GM19043 (cell line): ENCODE measurements around the gene SMAD2.
"Not testable (repeated sequence)": the region's sequence is repeated elsewhere in the genome, so short reads cannot be mapped to it uniquely, and the experiment has no call there.

ENCODE experiments used
- ATAC-seq: cut with Tn5 transposase; IDR thresholded peaks from one replicate; pipeline ENCODE4 v1.9.1; 2021; ENCODE audit warnings: low read depth; ENCODE audit not compliant: unreplicated experiment

SMAD2 gene

GRCh38 chr18:47858607-47859006 is 71.9 kb downstream of the SMAD2 start:
- no peak for ATAC-seq

GRCh38 chr18:47847635-47848034 is 82.8 kb downstream of the SMAD2 start:
- no peak for ATAC-seq

DNA sequence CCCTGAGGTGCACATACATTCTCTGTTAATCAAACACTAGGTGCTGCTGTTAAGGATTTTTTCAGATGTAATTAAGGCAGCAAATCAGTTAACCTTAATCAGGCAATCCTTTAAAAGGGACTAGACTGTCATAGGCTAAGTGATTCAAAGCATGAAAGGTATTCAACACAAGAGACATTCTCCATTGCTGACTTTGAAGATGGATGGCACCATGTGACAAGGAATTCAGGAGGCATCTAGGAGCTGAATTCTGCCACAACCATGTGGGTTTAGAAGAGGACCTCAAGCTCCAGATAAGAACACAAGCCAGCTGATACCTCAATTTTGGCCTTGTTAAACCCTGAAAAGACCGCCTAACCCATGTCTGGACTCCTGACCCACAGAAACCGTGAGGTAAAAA is 84.0 kb downstream of the SMAD2 start:
- ATAC-seq: no peak

GRCh38 chr18:47844828-47845498 is 85.5 kb downstream of the SMAD2 start:
- ATAC-seq: no peak

DNA sequence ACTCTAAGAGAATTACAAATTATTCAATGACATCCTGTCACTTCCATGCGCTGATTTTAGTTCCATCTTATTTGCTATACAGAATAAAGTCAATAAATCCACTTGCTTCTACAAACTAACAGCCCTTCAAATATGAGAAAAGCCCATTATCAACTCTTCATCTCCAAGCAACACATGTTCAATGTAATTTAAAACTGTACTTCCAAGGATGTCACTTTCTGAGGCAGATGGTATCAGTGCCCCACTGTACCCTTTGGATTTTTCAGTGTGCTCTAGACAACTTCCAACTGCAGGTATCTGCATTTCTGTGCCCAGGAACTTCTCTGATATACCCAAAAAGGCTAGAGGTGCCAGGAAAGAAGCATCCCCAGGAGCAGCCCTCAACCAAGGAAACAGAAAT is 87.6 kb downstream of the SMAD2 start:
- no peak for ATAC-seq

DNA sequence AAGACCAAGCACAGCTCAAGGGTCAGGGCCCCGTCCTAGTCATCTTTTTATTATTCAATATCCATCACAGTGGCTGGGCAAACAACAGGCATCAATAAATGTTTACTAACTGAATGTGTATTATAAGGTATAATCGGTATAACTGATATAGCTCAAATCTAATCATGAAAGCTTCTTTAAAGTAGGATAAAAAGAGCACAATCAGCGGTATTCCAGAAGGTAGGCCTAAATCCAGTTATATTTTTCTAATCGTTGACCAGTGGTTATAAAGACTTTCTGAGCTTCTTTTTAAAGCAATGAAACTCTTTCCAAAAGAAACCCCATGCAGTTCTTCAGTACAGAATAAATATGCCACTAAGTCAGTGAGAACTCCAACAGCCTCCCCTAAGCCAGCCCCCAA is 92.1 kb downstream of the SMAD2 start:
- ATAC-seq: no peak

DNA sequence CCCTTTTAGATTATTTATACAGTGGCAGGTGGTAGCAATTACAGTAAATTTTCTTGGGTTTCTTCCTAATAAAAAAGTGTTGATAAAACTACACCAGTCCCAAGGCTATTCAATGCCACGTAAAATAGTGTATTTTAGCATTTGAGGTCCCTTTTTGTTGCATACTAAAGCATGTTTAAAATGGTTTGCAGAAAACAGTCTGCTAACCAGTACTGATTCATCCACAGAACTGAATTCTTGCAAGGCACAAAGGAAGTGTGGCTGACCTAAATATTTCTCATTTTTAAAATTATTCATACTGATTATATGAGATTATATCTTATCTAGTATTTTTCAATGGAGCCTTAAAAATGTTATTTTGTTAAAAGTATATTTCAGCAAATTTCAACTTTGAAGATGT is 98.1 kb downstream of the SMAD2 start:
- no peak for ATAC-seq

- ATAC-seq: no peak
Measured at GRCh38 chr18:47831351-47831750, 99.1 kb downstream of the SMAD2 start.

- ATAC-seq: no peak
Measured at GRCh38 chr18:47830772-47831171, 99.7 kb downstream of the SMAD2 start.

- no peak for ATAC-seq
Measured at GRCh38 chr18:47829831-47830230, 100.6 kb downstream of the SMAD2 start.

- ATAC-seq: not testable (repeated sequence)
Measured at GRCh38 chr18:47828031-47828430, 102.4 kb downstream of the SMAD2 start.

- ATAC-seq: no peak
Measured at GRCh38 chr18:47826157-47827074, 104.0 kb downstream of the SMAD2 start.

GRCh38 chr18:47821314-47821713 is 109.1 kb downstream of the SMAD2 start:
- no peak for ATAC-seq

DNA sequence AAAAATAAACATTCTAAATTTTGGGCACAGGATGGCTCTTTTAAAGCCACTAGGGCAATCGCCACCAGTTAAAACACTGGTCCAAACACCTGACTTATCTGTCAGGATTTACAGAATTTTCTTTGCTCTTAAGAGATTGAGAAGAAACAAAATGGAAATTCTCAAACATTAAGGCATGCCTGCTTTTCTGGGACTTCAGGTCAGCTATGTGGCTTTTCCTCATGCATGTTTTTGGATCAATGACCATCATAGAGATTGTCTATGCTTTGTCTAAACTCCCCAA is 112.7 kb downstream of the SMAD2 start:
- ATAC-seq: no peak

- no peak for ATAC-seq
Measured at GRCh38 chr18:47817017-47817794, 113.3 kb downstream of the SMAD2 start.

GRCh38 chr18:47815486-47816270 is 114.8 kb downstream of the SMAD2 start:
- no peak for ATAC-seq

DNA sequence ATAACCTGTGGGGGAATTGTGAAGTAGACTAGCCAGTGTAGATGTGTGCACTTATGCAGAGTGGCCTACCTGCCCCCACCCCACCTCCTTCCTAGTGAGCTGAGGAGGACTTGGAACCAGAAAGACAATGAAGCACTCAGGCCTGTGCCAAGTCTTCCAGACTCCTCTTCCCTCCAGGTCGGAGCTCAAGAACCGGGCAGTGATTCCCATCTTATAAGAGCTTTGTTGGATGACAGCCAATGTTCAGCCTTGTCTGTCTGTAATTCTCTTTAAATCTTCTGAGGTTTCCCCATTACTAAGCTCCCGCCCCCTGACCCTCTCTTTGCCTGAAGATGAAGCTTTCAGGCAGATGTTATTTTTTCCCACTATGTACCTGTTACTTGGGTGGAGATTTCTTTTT is 121.0 kb downstream of the SMAD2 start:
- no peak for ATAC-seq

DNA sequence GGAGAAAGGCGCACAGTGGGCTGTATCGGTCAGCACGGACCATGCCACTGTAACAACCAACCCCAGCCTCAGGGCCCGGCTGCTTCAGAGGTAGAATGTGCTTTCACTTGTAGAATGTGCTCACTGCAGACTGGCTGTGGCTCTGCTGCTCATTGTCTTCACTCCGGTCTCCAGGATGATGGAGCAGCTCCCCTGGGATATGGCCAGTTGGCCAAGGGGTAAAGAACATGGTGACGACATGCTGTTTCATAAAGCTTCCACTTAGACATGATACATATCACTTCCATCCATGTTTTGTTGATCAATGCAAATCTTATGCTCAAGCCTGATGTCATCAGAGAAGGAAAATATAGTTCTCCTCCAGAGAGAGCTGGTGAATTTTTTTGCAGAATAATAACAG is 127.7 kb downstream of the SMAD2 start:
- no peak for ATAC-seq

DNA sequence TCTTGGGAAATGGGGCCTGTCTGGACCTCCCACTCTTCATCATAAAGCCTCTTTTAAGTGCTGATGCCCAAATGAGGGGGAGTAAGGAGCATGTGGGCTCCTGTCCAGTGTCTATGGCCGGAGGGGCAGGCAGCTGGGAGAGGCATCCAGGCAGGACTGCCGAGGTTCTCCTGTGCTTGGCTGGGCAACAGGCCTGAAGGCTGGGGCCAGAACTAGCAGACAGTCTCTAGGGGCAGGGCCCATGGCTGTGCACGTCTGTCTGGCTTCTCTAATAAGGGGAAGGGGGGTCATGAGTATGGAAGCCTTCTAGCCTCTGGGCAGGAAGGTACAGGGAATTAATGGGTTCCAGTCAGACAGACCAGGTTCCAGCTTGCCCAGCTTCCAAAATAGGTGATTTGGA is 128.6 kb downstream of the SMAD2 start:
- ATAC-seq: no peak

- no peak for ATAC-seq
Measured at GRCh38 chr18:47800756-47801155, 129.7 kb downstream of the SMAD2 start.

DNA sequence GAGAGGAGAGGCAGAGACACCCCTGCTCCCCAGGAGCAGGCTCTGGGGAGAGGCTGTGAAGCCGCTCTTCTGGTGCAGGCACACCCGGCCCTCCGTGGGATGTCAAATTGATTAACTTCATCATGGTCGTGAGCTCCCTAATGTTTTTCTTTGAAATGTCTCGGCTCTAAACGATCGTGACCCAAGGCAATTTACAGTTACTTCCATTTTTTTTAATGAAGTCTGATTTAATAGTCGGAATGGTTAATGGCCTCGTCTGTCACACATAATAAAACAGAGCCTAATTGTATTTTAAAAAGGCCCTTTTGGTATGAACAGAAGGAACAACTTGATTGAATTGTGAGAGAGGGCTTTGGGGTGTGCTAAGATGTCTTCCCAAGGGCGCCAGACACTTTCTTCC is 130.2 kb downstream of the SMAD2 start:
- ATAC-seq: no peak
